Esophagus mucosa (tissue), 1 donor: ENCODE results near the gene TMEM247. TPM values are rescaled to one million over a fixed set of nuclear protein-coding genes. Genes with fewer than 3 reads are reported as not detected.

Experiments
- ATAC-seq: fragments of 200-7000 bp; cut with Tn5 transposase; one replicate; pipeline ENCODE4 v1.9.1; 2020
- total RNA-seq: library from RNA; stranded (reverse); gene quantifications from one replicate; pipeline ENCODE4 v1.2.4, GENCODE V29; 2023
- donor health status: DM: yes; HTN: yes; CAD: no.

Gene TMEM247
- total RNA-seq, 1 donor from 2014 or later = not detected

GRCh38 chr2:46490521-46491141 is 11.3 kb downstream of the TMEM247 start:
- no peak for ATAC-seq

- ATAC-seq = no peak
These were observed 12.9 kb downstream of the TMEM247 start for GRCh38 chr2:46492301-46492700.

DNA sequence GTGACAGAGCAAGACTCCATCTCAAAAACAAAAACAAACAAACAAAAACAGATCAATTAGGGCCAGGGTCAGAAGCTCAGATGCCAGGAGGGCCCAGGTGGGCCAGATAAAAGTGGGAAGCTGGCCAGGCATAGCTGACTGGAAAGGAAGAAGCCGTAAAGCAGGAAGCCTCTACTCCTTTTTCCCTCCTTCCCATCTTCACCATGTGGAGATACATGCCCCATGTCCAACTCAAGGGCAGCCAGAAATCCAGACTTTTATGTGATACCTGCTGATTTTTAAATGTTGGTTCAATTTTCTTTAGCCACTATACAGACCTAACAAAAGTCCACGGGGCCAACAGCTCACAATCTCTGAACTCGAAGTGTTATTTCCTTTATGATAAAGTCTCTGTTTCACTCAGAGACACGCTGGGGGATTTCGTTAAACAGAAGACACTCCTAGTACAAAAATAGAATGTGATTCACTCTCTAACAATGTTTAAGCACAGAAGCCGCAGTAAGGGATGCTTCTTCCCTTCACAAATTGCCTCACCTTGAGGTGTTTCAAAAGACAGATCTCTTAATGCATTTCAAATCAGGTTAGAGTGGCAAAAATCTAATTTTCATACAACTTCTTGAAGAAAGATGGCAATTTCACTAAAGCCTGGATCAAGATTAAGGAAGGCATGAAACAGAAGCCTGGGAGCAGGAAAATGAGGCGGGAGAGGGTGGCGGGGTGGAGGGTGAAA is 14.0 kb downstream of the TMEM247 start:
- ATAC-seq = no peak

DNA sequence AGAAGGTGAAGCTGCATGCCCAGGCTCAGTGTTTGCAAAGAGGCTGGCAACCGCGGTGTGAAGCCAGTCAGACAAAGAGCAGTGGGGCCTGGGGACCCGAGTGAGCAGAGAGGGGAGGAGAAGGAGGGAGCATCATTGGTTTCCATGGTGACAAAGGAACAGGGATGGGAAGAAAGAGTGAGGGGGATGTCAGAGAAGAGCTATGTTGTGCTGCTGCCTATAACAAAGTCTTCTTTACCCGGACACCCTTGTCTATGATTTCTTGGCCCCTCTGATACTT is 14.5 kb downstream of the TMEM247 start:
- ATAC-seq = no peak

DNA sequence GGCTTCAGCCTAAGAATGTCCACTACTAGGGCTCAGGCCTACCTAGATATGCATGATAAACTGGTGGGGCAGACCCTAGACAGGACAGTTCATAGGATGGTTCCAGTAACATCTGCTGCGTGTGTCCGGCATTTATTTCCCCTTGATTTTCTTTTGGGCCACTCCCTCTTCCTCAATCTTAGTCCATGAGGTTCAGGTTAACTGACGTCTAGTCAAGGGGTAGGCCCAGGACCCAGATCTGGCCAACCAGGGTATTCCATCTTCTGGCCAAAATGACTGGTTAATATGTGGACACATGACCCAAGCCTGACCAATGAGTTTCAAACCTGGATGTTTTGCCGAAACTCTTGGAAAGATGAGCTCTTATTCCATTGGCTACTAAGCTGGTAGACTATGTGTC is 15.2 kb downstream of the TMEM247 start:
- ATAC-seq = no peak

DNA sequence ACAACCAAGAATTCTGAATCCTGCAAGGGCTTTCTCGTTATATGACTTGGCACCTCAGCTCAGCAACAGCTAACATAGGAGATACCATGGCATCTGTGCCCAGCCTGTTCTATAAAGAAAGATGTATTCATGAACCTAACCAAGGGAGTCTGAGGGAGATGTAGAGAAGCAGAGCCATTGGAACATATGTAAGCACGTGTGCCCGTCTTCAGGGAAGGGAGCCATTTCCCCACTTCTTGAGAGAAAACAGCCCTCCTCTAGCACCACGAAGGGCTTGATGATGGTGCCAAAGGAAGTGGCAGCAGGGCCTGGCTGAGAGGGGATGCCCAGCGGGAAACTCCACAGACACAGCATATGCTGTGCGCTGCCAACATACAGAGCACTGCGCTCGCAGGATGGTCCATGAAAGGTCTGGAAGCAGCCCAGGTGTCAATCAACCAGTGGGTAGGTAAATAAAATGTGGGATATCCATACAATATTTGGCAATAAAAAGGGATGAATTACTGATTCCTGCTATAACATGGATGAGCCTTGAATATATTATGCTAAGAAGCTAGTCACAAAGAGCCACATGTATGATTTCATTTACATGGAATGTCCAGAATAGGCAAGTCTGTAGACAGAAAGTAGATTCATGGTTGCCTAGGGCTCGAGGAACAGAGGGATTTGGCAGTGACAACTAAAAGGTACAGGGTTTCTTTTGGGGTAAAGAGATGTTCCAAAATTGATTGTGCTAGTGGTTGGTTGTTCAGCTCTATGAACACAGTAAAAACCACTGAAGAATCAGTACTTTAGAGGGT is 16.1 kb downstream of the TMEM247 start:
- ATAC-seq = no peak

DNA sequence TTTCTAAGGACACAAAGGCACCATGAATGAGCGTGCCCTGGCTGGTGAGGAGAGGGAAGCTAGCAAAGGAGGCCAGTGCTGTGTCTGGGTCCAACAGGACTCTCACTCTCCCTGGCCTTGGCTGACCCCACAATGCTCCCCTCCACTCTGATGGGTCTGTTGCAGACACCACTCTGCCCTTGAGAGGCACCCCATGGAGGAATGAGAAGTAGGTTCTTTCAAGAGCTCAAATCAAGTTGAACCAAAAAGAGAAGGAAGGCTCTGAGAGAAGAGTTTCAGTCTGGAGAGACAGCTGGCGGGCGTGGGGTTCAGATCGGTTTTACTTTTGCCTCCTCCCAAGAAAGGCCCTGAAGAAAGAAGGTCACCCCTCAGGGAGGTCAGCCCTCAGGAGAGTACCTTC is 18.4 kb downstream of the TMEM247 start:
- no peak for ATAC-seq

DNA sequence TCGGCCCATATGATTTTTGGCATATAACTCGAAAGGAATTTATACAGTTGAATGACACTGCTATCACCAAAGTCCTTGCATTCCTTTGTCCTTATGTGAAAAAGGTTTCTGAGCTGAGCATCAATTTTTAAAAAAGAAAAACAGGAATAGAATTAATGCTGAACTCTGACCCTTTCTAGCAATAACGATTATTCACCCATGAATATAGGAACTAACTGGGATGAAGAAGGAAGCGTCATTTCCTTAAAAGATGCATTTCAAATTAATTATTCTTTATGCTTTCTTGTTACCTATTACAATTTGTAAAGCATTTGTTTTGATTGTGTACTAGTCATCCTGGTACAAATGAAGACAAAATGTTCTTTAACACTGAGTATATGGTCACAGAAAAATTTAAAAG is 19.3 kb downstream of the TMEM247 start:
- no peak for ATAC-seq

- no peak for ATAC-seq
These were observed 20.0 kb downstream of the TMEM247 start for GRCh38 chr2:46499392-46499785.

DNA sequence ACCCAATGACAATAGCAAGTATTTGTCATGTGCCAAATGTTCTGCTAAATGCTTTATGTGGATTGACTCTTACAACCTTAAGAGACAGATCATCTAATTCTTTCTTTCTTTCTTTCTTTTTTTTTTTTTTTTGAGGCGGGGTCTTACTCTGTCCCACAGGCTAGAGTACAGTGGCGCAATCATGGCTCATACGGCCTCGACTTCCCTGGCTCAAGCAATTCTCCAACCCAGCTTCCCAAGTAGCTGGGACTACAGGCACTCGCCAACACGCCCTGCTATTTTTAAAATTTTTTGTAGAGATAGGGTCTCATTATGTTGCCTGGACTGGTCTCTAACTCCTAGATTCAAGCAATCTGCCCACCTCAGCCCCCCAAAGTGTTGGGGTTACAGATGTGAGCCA is 21.4 kb downstream of the TMEM247 start:
- ATAC-seq = no peak

DNA sequence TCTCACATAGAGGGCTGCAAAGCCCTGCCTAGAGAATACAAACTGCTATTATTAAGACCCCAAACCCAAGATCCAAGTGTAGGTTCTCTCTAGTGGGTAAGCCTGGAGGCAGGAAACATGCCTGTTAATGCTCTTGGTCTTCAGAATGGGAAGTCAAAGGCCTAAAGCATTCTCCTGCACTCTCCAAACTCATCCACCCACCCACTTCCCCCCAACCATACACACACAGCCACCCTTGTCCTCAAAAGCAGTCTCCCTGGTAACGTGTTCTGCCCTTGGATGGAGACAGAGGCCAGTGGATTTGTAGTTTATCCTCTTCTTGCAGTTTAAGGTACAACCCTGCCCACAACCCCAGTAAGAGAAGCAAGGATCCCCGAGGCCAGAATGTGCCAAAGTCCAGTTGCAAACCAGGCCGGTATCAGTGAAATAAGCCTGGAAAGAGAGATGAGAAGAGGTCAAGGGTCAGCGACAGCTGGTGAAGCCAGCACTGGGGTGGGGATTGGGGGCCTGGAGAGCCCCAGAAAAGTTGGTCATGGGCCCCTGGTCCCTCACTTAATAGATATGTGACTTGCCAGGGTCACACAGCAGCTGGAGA is 23.0 kb downstream of the TMEM247 start:
- ATAC-seq = no peak

GRCh38 chr2:46503686-46504085 is 24.3 kb downstream of the TMEM247 start:
- ATAC-seq = no peak

DNA sequence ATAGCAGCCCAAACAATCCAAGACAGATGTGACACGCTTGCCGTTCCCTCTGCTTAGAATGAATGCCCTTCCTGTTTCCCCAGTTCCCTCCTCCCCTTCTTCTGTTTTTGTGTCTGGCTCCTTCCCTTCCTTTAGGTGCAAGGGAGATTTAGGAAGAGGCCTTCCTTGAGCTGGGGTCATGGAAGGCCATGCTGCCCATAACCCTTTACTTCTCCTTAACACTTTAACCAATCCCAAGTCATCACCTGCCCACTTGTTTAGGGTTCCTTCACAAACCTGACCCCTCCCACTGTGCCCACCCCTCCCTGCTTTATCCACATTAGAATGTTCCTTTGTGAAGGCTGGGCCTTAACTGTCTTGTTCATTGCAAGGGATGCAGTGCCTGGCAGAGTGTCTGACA is 24.9 kb downstream of the TMEM247 start:
- ATAC-seq = no peak

DNA sequence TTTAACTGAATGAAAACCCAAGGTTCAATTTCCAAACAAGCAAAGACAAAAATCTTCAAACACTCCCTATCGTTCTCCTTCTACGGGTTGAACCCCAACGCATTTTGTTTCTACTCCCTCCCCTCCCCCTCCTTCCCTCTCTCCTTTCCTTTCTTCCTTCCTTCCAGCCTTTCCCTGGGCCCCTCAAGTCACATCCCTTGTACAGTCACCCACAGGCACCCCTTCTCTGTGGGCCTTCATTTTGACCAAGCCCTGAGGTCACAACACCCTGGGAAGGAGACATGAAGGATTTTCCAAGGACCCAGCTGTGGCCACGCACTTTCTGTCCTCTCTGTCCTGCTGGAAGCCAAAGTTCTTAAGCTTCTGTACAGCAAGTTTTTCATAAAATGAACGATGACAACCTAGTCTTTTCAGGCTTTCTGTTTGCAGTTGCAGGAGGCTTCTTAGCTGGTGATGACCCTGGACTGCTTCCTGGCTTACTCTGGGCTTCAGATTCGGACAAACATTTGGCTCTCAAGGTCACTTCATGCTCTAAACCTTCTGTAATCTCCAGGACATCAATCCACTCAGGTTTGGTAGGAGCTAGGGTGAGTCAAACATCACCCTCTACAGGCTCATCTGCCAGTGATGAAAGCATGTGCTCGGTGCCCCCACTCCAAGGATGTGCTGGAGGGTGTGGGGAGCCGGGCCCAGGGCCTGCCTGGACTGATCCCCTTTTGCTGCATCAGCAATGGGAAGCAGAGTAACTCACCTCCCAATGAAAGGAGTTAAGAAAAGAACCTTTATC is 25.5 kb downstream of the TMEM247 start:
- no peak for ATAC-seq

GRCh38 chr2:46505472-46505783 is 26.1 kb downstream of the TMEM247 start:
- no peak for ATAC-seq

DNA sequence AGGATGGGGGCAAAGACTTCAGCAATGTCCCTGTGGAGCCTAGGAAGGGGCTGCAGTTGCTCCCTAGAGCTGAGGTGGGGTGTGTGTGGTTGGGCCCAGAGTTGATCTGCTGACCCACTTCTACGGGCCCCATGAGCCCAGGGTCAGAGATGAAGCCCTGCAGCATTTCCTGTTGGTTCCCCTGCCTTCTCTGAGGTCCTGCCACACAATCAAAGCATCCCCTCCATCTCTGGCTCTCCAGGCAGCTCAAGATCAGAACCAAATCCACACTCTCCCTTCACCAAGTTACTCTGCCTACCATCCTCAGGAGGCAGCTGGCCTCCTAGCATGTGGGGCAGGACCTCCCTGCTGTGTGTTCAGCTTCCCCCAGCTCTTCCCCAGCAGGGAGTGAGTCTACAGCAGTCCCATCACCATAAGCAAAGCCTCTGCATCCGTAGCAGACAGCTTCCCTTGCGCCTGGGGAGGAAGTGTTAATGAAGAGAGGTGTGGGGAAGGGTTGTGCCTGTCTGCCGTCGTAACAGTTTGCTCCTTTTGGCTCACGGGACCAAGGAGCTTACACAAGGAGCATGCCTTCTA is 26.9 kb downstream of the TMEM247 start:
- ATAC-seq = no peak

GRCh38 chr2:46508312-46508711 is 28.9 kb downstream of the TMEM247 start:
- no peak for ATAC-seq

GRCh38 chr2:46508759-46509158 is 29.4 kb downstream of the TMEM247 start:
- no peak for ATAC-seq

GRCh38 chr2:46509804-46510203 is 30.4 kb downstream of the TMEM247 start:
- no peak for ATAC-seq

DNA sequence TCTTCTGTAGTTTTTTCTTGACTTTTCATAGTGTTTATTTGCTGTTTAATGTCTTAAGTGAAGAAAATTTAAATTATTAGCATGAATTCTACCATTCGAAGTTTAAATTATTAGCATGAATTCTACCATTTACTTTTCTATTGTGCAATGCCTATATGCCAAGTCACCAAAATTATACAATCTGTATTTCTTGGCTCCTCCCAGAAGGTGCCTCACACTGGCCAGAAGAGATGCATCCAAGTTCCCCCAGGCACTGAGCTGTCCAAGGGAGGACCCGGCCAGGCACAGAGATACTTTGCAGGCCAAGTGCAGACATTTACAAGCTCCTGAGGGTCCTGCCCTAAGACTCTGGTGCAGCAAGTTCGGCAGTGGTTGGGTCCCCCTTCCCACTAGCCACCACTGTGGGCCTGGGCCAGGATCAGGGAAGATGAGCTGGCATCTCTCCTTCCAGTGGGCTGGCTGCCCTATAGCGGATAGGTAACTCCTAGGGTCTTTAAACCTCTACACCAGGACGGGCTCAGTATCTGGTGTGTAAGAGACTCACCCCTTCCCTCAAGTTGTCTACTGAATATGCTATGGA is 31.3 kb downstream of the TMEM247 start:
- no peak for ATAC-seq

- ATAC-seq = no peak
These were observed 32.8 kb downstream of the TMEM247 start for GRCh38 chr2:46512185-46512584.

DNA sequence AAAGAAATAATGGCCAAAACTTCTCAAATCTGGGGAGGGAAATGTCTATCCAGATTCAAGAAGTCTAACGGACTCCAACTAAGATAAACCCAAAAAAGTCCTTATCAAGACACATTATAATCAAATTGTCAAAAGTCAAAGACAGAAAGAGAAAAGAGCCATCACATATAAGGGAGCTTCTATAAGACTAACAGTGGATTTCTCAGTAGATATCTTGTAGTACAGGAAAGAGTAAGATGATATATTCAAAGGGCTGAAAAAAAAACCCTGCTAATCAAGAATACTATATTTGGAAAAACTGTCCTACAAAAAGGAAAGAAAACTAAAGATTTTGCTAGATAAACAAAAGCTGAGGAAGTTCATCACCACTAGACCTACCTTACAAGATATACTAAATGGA is 35.4 kb downstream of the TMEM247 start:
- ATAC-seq = no peak
